Activated naive CD4-positive, alpha-beta T cell treated with anti-CD3 and anti-CD28 coated beads, Interleukin-2, amount 50 U/mL, for 16 hours (primary cell): ENCODE results near the gene SPRED2.

ENCODE experiments used
- DNase-seq: peaks from one replicate; pipeline ENCODE4 v3.0.0-alpha.2; 2020

SPRED2 gene

DNA sequence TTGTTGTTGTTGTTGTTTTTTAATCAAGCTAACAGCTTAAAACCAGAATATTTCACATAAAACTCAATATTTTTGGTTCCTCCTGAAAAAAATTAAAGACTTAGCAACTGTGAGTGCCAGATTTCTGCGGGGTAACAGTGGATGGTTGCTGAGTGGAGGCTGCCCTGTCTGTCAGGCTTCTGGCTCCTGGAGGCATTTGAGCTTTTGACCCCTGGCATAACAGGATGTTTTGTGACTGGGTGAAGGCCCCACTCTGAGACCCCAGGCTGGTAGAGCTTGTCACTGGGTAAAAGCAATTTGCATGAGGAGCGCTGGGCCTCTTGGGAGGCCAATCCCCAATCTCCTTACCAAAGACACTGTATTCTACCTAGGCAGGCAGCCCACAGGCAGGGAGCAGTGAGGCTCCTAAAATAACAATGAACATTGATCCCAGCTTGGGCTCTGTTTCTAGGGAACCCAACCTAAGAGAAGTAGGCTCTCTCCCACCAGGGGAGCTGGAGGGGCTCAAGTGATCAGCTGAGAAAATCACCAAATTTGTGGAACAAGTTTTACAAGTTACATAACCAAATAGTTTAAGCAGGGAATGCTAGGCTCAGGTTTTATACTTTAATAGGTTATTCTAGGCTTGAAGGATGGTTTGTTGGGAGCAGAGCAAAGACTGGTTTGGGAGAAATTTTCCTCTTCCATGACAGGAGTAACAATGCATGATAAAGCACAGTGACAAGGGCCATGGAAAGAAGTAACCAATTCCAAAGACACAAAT lies 5.9 kb upstream of the SPRED2 start:
- DNase-seq, result no peak

DNA sequence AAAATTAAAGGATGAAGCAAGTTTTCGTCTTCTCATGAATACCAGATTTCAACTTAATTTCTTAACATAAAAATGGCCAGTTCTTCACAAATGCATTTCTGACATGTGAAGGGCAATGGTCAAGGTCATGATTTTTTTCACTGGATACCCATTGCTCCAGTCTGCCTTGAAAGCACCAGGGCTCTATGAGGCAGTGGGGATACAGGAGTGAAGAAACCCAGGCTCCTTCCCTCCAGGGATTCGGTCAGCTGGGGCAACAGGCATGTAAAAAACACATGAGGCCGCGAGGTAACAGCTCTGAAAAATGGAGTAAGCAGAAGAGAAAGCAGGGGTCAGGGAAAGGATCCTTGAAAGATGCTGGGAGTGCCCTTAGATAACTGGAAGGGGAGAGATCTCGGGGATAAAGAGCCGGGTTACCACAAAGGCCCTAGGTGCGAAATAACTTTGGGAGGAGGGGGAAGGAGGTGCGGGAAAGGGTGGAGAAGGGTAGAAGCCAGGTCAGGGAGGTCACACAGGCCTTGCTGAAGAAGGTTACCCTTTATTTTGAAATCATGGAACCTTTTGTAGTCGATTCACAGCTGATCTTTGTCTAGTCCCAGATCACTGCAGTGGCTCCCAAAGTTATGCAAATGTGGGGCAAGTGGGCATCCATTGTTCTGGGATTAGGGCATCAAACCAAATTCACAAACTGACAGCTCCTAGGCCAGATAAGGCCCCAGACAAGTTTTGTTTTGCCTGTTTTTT lies 5.2 kb upstream of the SPRED2 start:
- no peak for DNase-seq

DNA sequence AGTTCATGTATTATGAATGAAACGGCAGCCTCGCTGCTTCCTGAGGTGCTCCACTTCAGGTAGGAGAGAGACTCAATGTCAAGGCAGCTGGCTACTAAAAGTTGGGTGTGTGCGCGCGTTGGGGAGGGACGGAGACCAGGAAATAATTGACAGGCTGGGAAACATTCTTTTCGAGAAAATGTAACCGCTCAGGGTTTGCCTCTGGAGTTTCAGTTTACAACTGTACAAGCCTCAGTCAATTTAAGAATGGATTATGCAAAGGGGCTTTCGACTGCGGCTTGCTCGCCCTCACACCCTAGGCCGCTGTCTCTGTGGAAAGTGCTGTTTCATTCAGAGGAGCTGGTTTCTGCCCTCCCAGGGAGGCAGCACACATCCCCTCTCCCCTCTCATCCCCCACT lies 4.4 kb upstream of the SPRED2 start:
- DNase-seq, result peak; percentile 21

DNA sequence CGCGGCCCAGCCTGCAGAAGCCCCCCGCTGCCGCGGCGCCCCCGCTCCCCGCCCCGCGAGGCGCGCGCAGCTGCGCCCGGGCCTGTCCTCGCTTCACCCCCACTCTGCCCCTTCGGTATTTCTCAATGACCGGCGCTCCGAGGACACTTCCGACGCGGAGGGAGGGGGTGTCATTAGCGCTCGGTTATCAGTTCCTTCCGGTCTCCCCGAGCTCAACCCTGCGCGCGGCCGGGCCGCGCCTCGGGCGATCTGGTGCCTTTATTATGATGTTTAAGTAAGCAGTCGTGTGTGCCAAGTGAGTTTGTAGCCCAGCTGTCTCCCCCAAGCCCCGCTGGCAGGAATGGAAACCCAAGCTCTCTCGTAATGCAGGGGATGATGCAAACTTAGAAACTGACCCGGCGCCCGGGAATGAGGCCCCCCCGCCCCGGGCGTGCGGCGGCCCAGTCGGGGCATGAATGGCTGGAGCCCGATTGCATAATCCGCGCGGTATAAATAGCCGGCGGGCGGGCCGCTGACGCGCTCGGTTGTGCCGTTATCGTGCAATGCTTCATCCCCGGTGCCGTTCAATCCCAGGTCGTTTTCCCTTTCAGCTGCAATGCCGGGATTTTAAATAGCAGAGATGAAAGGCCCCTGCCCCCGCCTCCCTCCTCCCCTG lies 3.9 kb upstream of the SPRED2 start:
- DNase-seq, result peak; percentile 21

DNA sequence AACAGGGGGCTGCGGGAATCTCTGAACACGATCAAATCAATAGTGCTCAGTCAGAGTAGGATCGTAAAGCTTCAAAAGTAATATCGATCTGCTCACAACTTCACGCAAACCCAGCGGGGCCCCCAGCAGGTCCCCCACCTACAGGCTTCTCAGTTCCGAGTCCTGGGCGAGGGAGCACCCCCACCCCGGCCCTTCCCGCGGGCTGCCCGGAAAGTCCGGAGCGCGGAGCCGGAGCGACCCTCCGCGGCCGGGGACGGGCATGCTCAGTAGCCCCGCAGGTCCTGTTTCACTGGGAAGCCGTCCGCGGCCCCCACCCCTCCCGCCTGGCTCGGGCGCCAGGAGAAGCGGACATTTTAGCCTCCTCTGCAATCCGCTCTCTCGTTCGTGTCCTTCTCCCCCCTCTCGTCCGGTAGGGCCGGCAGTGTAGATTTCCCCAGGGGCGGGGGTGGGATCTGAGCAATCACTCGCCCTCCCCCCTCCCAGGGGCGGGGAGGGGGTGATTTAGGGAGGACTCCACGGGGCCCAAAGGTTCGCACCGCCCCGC lies 3.3 kb upstream of the SPRED2 start:
- DNase-seq, result peak; percentile 58

DNA sequence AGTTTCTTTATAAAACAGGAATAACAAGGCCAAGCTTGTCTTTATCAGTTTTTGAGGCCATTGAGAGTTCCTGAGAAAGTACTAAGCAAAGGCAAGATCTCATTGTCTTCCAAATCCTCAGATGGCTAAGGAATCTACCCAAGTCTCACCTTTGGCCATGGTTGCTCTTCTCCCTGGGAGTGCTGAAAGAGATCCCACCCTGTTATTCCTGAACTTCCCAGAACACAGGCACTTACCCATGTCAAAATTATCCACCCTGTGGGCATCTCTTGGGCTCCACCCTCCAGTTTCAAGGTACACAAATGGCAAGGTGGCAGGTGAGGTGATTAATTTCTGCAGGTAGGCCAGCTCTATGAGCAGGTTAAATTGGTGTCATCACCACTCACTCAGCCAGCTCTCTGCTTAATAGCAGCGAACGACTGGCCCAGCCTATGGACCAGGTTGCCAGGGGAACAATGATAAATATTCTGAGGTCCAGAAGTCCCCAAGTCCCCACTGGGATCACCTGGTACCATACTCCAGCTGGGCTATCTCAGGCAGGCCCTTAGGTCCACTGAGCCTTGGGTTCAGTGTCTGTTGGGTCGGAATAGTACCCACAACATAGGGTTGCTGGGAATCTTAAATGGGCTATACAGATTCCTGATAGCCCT lies 2.3 kb upstream of the SPRED2 start:
- no peak for DNase-seq

DNA sequence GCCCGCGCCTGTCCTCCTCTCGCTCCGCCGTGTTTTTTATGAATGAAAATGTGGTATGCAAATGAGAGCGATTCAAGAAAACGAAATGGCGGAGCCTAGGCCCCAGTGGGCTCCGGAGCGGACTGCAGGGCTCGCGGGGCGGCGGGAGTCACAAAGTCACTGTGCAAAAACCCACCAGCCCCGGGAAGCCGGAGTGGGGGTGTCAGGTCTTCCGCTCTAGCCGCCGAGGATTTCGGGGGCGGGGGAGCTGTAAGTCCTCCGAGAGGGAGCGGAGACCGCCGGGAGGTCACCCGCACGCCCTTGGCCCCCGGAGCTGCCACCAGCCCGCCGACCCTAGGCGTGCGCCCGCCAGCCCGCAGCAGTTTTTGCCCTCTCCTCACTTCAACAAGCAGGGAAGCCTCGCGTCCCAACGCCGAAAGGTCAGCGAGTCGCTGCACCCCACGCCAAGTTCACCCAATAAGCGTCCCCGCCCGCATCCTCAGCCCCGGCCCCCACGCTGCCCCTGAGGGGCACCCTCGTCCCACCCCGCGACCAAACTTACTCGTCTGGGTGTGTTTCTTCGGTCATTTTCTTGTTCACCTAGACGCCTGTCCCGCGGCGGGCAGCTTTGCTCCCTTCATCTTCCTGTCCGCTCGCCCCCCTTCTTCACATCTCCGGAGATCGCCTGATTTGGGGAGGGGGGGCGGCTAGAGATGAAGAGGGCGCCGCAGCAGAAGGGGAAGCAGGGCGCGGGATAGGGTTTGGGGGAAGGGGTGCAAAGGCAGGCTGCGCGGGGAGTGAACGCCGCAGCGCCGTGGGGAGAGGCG lies 775 bp downstream of the SPRED2 start:
- peak; percentile 42 for DNase-seq

DNA sequence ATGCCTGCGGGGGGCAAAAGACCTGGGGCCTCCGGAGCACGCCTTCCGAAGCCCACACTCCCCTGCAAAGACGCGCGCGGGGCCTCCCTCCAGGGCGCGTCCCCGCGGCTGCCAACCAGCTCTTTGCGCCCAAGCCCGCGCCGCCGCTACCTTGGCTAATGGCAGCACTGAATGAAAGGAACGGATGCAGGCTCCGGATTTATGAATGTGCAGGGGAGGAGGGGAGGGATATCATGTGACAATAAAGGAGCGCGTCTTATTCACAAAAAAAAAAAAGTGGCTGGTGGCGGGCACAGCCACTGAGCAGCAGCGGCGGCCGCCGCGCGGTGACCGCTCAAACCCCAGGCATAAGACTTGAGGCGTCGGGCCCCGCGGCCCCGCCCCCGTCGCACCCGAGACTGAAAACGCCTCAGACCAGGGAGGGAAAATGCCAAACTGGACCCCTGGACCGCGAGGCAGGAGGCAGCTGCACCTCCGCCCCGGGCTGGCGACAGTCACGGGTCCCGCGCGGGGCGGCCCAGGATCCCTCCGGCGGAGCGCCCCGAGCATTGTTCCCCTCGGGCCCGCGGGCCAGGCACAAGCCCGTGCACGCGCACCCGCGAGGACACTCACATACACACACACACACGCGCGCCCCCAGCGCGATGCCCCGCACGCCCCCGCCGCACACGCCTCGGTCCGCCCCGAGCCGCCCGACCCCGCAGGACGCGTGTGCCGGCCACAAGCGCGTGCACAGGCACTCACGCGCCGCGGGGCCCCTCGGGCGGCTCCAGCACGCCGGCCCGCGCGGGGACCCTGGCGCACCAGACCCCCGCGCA lies 1.6 kb downstream of the SPRED2 start:
- DNase-seq, result peak; percentile 64

DNA sequence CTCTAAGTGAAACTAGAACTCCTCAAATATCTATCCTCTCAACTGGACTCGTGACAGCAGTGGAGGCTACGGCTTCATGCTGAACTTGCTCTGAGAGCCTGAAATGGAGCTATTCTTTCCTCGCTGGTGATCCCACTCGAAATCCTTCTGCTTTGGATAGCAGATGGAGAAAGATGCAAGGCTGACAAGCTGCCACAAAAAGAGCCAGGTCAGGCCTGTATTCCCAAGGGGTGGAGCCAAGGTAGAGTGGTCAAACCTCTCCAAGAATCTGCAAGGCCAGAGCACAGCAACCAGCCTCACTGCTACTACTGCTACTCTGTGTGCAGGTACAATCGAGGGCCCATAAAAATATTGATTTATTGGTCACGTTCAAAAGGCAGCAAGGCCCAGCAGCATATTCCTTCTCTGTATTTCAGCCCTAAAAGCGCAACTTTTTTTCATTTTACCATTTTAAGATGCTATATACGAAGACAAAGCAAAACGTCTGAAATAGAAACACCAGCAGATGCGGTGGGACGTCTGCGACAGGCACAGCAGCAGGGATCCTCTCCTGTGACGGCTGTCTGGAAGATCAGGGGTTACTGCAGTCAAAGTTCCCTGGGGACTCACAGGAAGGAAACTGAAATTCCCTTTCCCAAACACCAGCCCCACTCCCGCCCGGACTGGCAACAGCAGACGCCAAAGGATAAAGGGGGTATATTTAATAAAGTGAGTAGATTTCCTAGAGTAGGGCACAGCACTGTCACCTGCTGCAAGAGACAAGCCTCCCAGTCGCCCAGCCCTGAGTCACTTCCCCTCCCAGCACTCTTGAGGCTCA lies 2.4 kb downstream of the SPRED2 start:
- DNase-seq, result no peak

DNA sequence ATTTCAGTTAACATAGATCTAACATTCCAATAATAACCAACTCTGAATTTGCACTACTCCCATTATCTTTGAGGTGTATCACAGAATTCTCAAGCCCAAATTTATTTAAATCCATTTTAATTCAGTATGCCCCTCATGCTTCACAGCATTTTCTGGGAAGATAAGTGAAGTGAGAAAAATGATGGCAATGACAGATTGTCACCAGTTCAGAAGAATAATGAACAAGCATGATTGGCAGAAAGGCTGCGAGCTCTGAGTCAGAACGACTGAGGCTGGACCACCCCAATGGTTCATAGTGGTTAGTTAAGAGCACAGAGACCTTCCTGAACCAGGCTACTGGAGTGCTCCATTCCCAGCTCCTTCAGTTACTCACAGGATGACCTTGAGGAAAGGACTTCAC lies 4.9 kb downstream of the SPRED2 start:
- no peak for DNase-seq

DNA sequence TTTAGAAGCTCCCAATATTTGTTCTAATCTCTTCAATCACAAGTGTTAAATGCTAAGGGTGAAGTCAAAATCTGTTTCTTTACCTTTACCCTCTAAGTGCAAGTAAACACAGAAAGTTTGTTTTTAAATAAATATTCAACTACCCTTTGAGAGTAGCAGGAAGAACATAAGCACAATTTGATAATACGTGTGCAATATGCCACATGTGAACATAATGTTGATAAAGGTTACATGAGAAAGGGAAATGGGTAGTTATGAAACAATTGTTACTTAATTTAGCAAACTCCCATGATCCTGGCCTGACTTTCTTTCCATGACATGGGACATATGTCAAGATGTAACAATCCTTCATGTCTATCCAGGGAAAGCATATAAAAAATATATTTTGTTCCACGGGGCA lies 7.1 kb downstream of the SPRED2 start:
- DNase-seq, result no peak

DNA sequence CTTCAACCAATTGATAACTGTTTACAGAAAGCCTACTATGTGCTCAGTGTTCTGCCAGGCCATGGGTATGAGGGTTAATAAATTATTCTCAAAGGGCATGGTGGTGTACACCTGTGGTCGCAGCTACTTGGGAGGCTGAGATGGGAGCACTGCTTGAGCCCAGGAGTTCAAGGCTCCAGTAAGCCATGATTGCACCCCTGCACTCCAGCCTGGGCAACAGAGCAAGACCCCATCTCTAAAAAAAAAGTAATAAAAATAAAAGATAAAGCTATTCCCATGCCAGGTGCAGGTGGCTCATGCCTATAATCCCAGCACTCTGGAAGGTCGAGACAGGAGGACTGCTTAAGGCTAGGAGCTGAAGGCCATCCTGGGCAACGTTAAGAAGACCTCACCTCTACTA lies 8.0 kb downstream of the SPRED2 start:
- DNase-seq, result no peak

DNA sequence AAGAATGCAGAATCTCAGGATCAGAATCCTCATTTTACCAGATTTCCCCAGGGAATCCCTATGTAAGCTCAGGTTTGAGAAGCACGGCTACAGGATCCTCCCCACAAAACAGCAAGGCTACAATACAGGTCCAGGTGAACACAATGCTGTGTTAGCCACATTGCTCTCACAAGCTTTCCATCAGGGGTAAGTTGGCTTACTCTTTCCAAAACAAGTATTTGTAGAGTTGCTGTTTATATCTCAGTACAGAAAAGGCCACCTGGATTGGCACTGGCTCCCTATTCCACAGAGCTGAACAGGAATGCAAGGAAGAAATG lies 11.0 kb downstream of the SPRED2 start:
- no peak for DNase-seq

DNA sequence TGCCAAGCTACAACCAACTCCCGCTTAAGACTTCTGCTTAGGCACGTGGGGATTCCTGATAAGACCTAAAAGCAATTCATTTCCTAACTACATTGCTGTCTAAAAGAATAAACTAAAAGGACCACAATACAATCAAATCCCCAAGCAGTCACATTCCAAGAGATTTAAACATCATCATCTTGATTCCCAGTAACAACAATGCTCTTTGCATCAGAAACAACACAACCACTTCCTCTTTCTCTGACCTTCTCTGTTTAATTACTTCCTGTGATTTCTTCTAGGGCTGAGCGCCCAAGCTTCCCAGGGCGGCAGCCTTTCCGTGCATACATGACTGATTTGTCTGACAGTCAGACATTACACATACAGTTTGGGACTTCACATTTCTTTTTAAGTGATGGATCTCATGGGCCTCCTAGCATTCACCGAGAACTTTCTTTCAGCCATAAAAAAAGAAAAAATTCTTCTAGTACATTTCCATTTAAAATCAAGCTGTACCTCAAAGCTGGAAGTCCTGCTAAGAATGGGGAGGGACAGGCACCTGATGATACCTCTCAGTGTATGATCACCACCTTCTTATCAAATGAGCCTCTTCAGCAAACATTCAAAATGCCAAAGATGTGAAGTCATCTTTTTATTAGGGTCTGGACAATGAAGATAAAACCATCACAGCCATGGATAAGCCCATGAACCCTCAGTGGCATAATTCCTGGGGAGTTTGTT lies 11.5 kb downstream of the SPRED2 start:
- no peak for DNase-seq

DNA sequence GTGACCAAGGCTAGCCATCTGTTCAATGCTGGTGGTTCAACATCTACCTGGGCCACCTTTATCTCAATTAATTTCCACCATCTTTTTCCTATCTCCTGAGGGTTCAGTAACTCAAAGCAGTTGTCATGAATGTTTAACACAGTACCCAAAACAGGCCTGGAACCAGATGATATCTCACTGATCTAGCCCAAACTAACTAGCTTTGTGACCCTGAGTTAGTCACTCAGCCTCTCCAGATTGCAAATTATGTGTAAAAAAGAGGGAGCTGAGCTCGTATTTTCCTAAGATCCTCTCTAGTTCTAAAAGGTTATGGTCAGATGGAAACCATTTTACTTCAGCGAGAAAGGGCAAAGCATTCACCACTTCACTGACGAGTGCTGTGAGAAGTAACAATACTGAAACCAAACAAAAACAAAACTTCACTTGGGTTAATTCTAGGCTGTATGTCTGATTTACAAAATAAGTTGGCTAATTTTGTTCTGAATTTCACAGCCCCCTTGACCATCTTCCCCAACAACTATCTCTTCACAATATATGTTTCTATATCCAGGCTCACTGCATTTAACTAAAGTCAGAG lies 14.8 kb downstream of the SPRED2 start:
- DNase-seq, result no peak

DNA sequence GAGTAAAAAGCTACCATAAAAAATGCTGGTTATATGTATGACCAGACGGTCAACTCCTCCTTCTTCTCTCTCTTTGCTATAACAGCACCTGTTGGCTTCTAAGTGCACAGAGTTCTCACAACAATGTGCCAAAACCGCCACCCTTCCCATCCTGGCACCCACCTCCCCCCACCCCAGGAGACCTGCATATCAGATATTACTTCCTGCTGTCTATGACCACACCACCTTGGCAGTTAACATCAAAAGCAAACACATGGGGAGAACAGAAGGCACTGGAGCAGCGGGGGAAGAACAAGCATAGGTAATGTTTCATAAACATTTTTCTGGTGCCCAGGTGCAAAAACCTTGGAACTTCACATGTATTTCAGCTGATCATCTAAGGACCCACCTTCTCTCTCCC lies 15.5 kb downstream of the SPRED2 start:
- DNase-seq, result no peak

DNA sequence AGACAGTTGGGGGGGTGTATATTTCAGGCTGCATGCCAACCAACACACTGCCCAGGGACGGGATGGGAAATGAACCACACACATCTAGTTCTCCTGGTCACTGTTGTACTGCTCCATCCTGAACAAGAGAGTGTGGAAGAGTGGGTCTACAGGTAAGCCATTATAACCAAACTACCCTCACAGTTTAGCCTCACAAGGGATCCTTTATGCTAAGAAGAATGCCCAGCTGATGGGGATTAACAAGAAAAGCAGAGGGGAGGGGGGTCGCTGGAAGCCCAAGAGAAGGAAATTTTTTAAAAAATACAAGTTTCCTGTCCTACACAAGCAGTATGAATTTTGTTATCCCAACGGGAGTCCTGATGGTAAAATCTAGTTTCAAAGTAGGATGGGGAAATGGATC lies 16.1 kb downstream of the SPRED2 start:
- DNase-seq, result no peak

DNA sequence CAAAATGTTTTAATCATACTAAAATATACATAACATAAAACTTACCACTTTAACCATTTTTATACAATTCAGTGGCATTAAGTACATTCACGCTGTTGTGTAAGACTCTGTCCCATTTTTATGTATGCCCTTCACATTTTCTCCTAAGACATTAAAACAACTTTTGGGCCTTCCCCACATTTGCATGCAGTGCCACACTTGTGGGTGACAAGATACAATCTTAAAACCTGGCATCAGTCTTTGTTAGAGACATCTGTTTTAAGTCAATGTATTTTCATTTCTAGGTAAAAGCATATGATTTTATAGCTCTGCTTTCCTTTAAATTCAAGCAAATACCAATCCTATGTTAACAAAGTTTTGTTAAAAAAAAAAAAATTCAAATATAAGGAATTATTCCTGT lies 17.3 kb downstream of the SPRED2 start:
- DNase-seq, result no peak

DNA sequence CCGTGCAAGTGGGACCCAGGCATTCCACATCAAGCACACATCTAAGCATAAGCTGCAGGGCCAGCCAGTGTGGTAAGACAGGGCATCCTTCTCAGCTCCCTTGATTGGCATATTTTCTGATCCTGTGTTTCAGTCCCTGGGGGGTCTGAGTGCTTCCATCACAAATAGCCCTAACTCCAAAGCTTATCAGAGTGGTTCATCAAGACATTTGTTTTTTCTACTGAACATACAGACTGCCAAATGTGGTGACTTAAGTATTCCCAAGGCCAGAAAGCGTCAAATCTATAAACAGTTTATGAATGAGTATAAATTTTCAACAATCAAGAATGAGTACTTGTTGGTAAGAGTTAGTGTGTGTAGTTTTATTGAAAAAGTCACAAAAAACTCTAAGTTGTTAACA lies 18.8 kb downstream of the SPRED2 start:
- DNase-seq, result no peak

DNA sequence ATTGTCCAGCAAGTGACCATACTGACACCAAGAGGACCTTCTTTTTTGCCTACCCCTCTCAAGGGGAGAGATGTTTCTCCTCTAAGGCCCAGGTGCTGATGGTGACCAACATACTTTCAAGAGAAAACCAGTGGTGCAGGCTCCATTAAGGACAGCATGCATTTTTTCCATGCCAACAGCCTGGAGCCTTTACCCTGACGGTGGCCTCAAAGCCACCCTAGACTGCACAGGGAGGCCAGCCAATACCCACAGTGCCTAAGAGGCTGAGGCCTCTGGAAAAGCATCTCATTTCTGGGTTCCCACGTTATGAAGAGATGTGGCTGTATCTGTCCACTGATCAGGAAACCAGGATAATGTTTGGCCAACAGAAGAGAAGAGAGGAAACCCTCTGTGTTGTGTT lies 19.3 kb downstream of the SPRED2 start:
- DNase-seq, result no peak
